ENCODE measurements around the gene SERTM1.

GRCh38 chr13:36665630-36666029, 8.2 kb upstream of the SERTM1 start:
- TF ChIP-seq CTCF (IDR thresholded peaks at IDR 0.05) (no peak), POLR2A (IDR thresholded peaks at IDR 0.05) (no peak)
